Activated CD8-positive, alpha-beta T cell treated with anti-CD3 and anti-CD28 coated beads, Interleukin-2, amount 10 ng/mL, durations not matched to agents 7 days and 5 days (primary cell): ENCODE data around the gene SMIM41. TPM values are rescaled to one million over a fixed set of nuclear protein-coding genes. Genes with fewer than 3 reads are reported as not detected.

Experiments
- ATAC-seq: fragments of 150-1000 bp; cut with Tn5 transposase; one replicate; pipeline ENCODE4 v1.10.0; 2021; ENCODE audit warnings: moderate library complexity
- CTCF ChIA-PET: fragments of 350-600 bp; sonication (Branson Sonifier 250); formaldehyde crosslinking; loops from one replicate; lab custom pipeline; 2021; ENCODE audit warnings: antibody characterized with exemption; lab: Charles Lee
- POLR2A ChIA-PET: fragments of 350-600 bp; sonication (Branson Sonifier 250); formaldehyde crosslinking; loops from one replicate; lab custom pipeline; 2021; ENCODE audit warnings: antibody characterized with exemption; lab: Charles Lee
- DNase-seq: peaks from one replicate; pipeline ENCODE4 v3.0.0-alpha.2; 2020
- H3K27ac Mint-ChIP-seq: one replicate; pipeline ENCODE4 v1.8.0; 2021; ENCODE audit warnings: mild to moderate bottlenecking, mixed read lengths
- H3K27me3 Mint-ChIP-seq: one replicate; pipeline ENCODE4 v1.8.0; 2021; ENCODE audit warnings: low read depth, mixed read lengths
- H3K36me3 Mint-ChIP-seq: one replicate; pipeline ENCODE4 v1.8.0; 2021; ENCODE audit warnings: low read depth, mixed read lengths
- H3K4me1 Mint-ChIP-seq: one replicate; pipeline ENCODE4 v1.8.0; 2021; ENCODE audit warnings: low read depth, mixed read lengths
- H3K4me3 Mint-ChIP-seq: one replicate; pipeline ENCODE4 v1.8.0; 2021; ENCODE audit warnings: mild to moderate bottlenecking, mixed read lengths
- H3K9me3 Mint-ChIP-seq: one replicate; pipeline ENCODE4 v1.8.0; 2022; ENCODE audit warnings: mixed read lengths; ENCODE audit not compliant: insufficient read depth
- total RNA-seq, 2 experiments: library from RNA; stranded (reverse); gene quantifications; one replicate each; pipeline ENCODE4 v1.2.3, GENCODE V29; 2021

The SMIM41 gene
- total RNA-seq, 2 experiments from 2014 or later = not detected

- Mint-ChIP-seq H3K9me3 (no peaks in the 10 kb centered on the region), H3K27ac (no peak overlapping the region), H3K4me1 (no peaks in the 10 kb centered on the region), H3K27me3 (no peaks in the 10 kb centered on the region), H3K4me3 (no peak overlapping the region), H3K36me3 (no peaks in the 10 kb centered on the region)
- CTCF ChIA-PET = interaction anchor here (0.7 to 19.0 kb wide), 3 partner anchors 11 to 33 kb away, joined by 3 to 424 read pairs (median 3); partner anchors contain the start of gene ATG101
- no peak for DNase-seq
- POLR2A ChIA-PET = no interaction called here
- ATAC-seq = no peak
Measured at GRCh38 chr12:52058631-52059361, 20.7 kb upstream of the SMIM41 start.

DNA sequence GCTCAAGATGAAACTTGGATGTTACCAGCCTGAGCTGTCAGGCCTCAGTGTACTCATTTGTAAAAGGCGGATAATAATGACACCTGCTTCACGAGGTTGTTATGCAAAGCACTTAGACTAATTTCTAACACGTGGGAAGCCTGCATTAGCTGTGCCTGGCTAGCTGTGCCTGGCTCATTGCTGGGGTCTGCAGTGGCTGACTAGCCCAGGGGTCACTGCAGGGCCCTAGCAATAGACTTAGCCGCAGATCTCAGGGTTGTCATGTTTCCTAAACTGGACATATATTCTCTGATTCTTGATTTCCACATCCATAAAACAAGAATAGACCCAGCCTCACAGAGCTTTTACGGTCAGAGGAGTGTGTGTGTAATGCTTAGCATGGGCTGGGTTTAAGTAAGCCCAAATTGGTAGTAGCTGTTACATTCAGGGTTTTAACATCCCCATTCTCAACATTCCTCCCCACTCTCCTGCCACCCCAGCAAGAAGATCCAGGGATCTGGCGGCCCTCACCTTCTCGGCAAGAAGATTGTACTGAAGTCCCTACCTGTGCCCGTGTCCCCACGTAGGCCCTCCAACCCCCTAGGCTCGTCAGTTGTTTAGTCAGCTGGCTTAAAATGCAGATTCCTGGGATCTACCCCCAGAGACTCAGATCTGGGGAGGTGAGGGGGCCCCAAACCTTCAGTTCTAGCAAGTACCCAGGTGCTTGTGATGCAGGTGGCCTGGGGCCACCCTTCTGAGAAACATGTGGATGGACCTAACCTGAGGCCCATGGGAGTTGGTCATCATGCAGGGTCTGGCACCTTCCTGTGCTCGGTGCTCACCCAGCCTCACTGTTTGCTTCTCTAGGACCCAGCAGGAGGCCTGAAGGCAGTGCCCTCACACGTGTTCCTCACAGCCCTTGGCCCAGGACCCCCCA is 19.7 kb upstream of the SMIM41 start:
- Mint-ChIP-seq H3K4me3 (no peak overlapping the region), H3K9me3 (no peaks in the 10 kb centered on the region), H3K27ac (no peak overlapping the region), H3K27me3 (no peaks in the 10 kb centered on the region), H3K4me1 (no peaks in the 10 kb centered on the region), H3K36me3 (no peaks in the 10 kb centered on the region)
- CTCF ChIA-PET = interaction anchor here (0.7 to 19.0 kb wide), 4 partner anchors 10 to 34 kb away, joined by 3 to 424 read pairs (median 10); partner anchors contain the start of gene ATG101
- POLR2A ChIA-PET = no interaction called here
- DNase-seq = no peak
- no peak for ATAC-seq

- no peak overlapping the region for H3K27ac Mint-ChIP-seq
- DNase-seq (no peak), ATAC-seq (peak; percentile 14)
- ChIA-PET POLR2A (interaction anchor here (1.5 kb wide), 1 partner anchor 10 kb away, joined by 5 read pairs; the partner anchor contains the start of gene NR4A1), CTCF (interaction anchor here (1.2 to 19.0 kb wide), 3 partner anchors 22 to 34 kb away, joined by 3 to 424 read pairs (median 17); no protein-coding TSS in a partner anchor)
- H3K4me1 Mint-ChIP-seq = no peaks in the 10 kb centered on the region
- H3K27me3 Mint-ChIP-seq = peaks cover 5% of the 10 kb centered on the region
- H3K36me3 Mint-ChIP-seq = no peaks in the 10 kb centered on the region
- no peaks in the 10 kb centered on the region for H3K9me3 Mint-ChIP-seq
- H3K4me3 Mint-ChIP-seq = no peak overlapping the region
Measured at GRCh38 chr12:52060498-52061177, 18.9 kb upstream of the SMIM41 start.

DNA sequence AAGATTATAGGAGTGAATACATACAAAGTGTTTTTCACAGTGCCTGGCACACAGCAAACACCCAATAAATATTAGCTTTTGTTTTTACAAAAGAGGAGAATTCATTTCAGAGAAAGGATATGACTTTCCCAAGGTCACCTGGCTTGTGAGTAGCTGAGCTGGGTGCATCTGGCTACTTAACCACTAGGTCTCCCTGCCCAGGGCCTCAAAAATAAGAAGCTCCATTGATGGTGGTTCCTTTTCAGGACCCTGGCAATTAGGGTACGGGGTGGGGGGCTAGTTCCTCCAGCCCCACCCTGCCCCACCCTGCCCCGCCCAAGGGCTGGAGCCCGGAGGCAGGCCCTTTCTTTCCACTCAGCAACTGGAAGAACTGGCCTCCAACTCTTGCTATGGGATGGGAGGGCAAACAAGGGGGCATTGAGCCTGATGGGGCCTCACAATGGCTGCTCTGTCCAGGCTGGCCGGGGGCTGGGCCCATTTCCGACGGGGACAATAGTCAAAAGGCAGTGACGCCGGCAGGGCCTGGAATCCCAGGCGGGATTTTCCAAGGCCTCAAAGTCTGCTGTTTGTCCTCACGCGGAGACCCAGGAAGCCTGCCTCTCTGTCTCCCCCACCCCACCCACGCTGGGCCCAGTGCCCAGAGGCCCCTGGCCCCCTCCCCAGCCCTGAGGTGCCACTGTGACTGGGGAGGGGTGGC is 17.9 kb upstream of the SMIM41 start:
- ATAC-seq (no peak), DNase-seq (no peak)
- POLR2A ChIA-PET = interaction anchor here (1.5 kb wide), 1 partner anchor 11 kb away, joined by 5 read pairs; the partner anchor contains the start of gene NR4A1
- Mint-ChIP-seq H3K4me1 (peaks cover 5% of the 10 kb centered on the region), H3K27me3 (peaks cover 6% of the 10 kb centered on the region), H3K36me3 (no peaks in the 10 kb centered on the region), H3K4me3 (no peak overlapping the region), H3K9me3 (no peaks in the 10 kb centered on the region), H3K27ac (no peak overlapping the region)
- CTCF ChIA-PET = interaction anchor here (1.2 to 19.0 kb wide), 3 partner anchors 21 to 35 kb away, joined by 3 to 424 read pairs (median 17); no protein-coding TSS in a partner anchor

DNA sequence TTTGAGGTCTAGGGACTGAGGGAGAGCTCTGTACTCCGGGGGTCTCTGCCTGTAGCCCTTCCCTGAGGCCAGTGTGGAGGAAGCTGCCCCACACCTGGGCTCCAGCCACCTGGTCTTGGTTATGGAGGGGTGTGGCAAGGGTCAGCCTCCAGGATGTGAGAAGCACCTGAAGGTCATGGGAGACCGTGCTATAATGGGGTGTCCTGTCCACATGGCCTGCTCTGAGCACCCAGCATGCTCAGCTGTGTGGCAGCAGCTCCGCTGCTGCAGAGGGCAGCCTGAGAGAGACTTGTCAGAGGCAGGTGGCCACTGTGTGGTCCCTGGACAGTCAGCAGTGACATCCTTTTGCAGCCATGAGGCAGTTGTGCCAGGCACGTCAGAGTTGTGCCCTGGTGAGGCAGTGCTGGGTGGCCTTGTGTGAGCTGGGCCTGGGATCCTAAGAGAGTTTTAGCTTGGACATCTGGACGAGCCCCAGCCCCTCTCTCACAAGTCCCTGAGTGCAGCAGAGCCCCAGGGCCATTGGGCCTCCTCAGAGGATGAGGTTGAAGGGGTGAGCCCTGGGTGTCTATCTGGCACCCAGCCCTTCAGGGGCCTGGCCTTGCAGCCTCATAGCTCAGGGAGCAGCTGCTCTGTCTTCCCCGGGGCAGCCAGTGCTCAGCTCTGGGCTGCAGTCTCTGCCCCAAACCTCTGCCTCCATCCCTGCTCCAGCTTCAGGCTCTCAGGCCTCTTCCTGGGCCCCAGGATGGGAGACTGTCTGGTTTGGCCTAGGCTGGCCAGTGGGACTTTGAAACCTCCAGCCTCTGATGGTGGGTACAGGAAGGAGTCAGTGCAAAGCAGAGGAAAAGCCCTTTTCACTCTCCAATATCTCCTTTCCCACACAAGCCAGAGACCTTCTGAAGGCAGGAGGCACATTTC is 17.1 kb upstream of the SMIM41 start:
- ChIA-PET CTCF (interaction anchor here (3.9 to 19.0 kb wide), 2 partner anchors 20 to 36 kb away, joined by 17 to 424 read pairs; no protein-coding TSS in a partner anchor), POLR2A (no interaction called here)
- DNase-seq (no peak), ATAC-seq (no peak)
- Mint-ChIP-seq H3K27ac (no peak overlapping the region), H3K4me1 (peaks cover 10% of the 10 kb centered on the region), H3K4me3 (no peak overlapping the region), H3K27me3 (peaks cover 6% of the 10 kb centered on the region), H3K9me3 (no peaks in the 10 kb centered on the region), H3K36me3 (no peaks in the 10 kb centered on the region)

- ChIA-PET POLR2A (interaction anchor here (0.8 kb wide), 1 partner anchor 13 kb away, joined by 3 read pairs; no protein-coding TSS in a partner anchor), CTCF (interaction anchor here (0.9 to 19.0 kb wide), 3 partner anchors 12 to 37 kb away, joined by 3 to 424 read pairs (median 17); partner anchors contain the start of gene NR4A1)
- Mint-ChIP-seq H3K36me3 (no peaks in the 10 kb centered on the region), H3K27ac (no peak overlapping the region), H3K4me1 (peaks cover 10% of the 10 kb centered on the region), H3K4me3 (no peak overlapping the region), H3K27me3 (peaks cover 6% of the 10 kb centered on the region), H3K9me3 (no peaks in the 10 kb centered on the region)
- ATAC-seq (no peak), DNase-seq (no peak)
Measured at GRCh38 chr12:52063082-52063924, 16.2 kb upstream of the SMIM41 start.

DNA sequence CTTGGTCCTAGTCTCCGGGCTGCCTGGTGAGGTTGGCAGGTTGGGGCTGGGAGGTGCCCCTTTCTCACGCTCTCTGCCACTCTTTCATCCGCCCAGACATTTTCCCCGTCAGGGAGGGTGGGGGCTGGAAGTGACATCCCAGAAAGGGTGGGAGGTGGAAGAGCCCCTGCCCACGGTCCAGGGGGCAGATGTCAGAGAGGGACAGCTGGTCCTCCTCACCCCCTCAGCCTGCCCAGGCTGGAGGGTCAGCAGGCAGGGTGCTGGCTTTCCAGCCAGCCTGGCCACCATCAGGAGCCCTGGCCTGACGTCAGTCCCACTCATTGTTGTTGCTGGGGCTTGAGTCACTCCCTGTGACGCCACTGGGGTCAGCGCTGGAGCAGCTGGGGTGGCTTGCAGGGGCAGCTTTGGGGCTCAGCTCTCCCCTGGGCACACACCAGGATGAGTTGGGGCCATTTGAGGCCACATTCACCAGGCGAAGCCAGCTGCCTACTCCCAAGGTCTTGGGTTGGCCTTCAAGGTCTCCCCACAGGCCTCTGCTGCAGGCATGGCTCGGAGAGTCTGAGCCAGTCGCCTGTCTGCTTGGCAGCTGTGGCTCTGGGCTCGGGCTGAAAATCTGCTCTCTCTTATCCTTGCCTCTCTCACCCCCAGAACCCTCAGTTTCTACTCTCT is 15.4 kb upstream of the SMIM41 start:
- DNase-seq = no peak
- ChIA-PET CTCF (interaction anchor here (0.9 to 19.0 kb wide), 3 partner anchors 13 to 38 kb away, joined by 3 to 424 read pairs (median 17); partner anchors contain the start of gene NR4A1), POLR2A (interaction anchor here (0.8 kb wide), 1 partner anchor 14 kb away, joined by 3 read pairs; no protein-coding TSS in a partner anchor)

GRCh38 chr12:52066346-52067080 is 13.0 kb upstream of the SMIM41 start:
- Mint-ChIP-seq H3K27ac (no peak overlapping the region), H3K36me3 (no peaks in the 10 kb centered on the region), H3K4me1 (peaks cover 30% of the 10 kb centered on the region), H3K9me3 (no peaks in the 10 kb centered on the region), H3K27me3 (peaks cover 6% of the 10 kb centered on the region), H3K4me3 (no peak overlapping the region)
- ChIA-PET CTCF (interaction anchor here (0.8 to 19.0 kb wide), 6 partner anchors 15 to 55 kb away, joined by 3 to 424 read pairs (median 5); no protein-coding TSS in a partner anchor), POLR2A (interaction anchor here (0.7 kb wide), 1 partner anchor 41 kb away, joined by 3 read pairs; no protein-coding TSS in a partner anchor)
- ATAC-seq = no peak
- DNase-seq = no peak

More for the DNA sequence above, 15.4 kb upstream of the SMIM41 start:
- Mint-ChIP-seq H3K27me3 (peaks cover 6% of the 10 kb centered on the region), H3K4me3 (no peak overlapping the region), H3K27ac (no peak overlapping the region), H3K9me3 (no peaks in the 10 kb centered on the region), H3K36me3 (no peaks in the 10 kb centered on the region), H3K4me1 (peaks cover 13% of the 10 kb centered on the region)
- no peak for ATAC-seq
